GM19372 (cell line): ENCODE results near the gene VAPB.

Source experiments
- ATAC-seq: cut with Tn5 transposase; IDR thresholded peaks from one replicate; pipeline ENCODE4 v1.9.1; 2021; ENCODE audit warnings: mild to moderate bottlenecking, low read depth, moderate library complexity; ENCODE audit not compliant: unreplicated experiment

VAPB gene

GRCh38 chr20:58478141-58478805 is 89.2 kb downstream of the VAPB start:
- no peak for ATAC-seq

GRCh38 chr20:58479726-58480440 is 90.9 kb downstream of the VAPB start:
- no peak for ATAC-seq

- ATAC-seq, result no peak
Observed at GRCh38 chr20:58480551-58481336, 91.7 kb downstream of the VAPB start.

- no peak for ATAC-seq
Observed at GRCh38 chr20:58481481-58482021, 92.5 kb downstream of the VAPB start.

GRCh38 chr20:58482416-58482815 is 93.4 kb downstream of the VAPB start:
- ATAC-seq, result no peak

GRCh38 chr20:58483051-58483450 is 94.0 kb downstream of the VAPB start:
- no peak for ATAC-seq

GRCh38 chr20:58483470-58483869 is 94.4 kb downstream of the VAPB start:
- ATAC-seq, result no peak

- no peak for ATAC-seq
Observed at GRCh38 chr20:58485393-58485792, 96.4 kb downstream of the VAPB start.

GRCh38 chr20:58486207-58486606 is 97.2 kb downstream of the VAPB start:
- no peak for ATAC-seq

GRCh38 chr20:58492074-58492718 is 103.2 kb downstream of the VAPB start:
- ATAC-seq, result no peak

- no peak for ATAC-seq
Observed at GRCh38 chr20:58492795-58493524, 103.9 kb downstream of the VAPB start.

- no peak for ATAC-seq
Observed at GRCh38 chr20:58494923-58495622, 106.0 kb downstream of the VAPB start.

- no peak for ATAC-seq
Observed at GRCh38 chr20:58495623-58496428, 106.8 kb downstream of the VAPB start.

- no peak for ATAC-seq
Observed at GRCh38 chr20:58496429-58496769, 107.4 kb downstream of the VAPB start.

- no peak for ATAC-seq
Observed at GRCh38 chr20:58497076-58497641, 108.1 kb downstream of the VAPB start.

- ATAC-seq, result no peak
Observed at GRCh38 chr20:58497724-58498469, 108.9 kb downstream of the VAPB start.

- ATAC-seq, result no peak
Observed at GRCh38 chr20:58498470-58499068, 109.5 kb downstream of the VAPB start.
